Measurements from ENCODE around the gene ATP9B.
"Not testable (repeated sequence)": the region's sequence is repeated elsewhere in the genome, so short reads cannot be mapped to it uniquely, and the experiment has no call there.

Gene ATP9B

GRCh38 chr18:79071503-79072210 is 2.5 kb downstream of the ATP9B start:
- DNase-seq (ENCODE audit: low read depth in 2 of 2), result no peak

DNA sequence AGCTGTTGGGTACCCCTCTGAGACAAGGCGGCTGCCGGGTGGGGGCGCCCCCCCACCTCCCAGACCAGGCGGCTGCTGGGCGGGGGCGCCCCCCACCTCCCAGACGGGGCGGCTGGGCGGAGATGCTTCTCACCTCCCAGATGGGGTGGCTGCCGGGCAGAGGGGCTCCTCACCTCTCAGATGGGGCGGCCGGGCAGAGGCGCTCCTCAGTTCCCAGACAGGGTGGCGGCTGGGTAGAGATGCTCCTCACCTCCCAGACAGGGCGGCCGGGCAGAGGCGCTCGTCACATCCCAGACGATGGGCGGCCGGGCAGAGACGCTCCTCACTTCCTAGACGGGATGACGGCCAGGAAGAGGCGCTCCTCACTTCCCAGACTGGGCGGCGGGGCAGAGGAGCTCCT is 3.5 kb downstream of the ATP9B start:
- DNase-seq (ENCODE audit: low read depth in 2 of 2), result not testable (repeated sequence)

DNA sequence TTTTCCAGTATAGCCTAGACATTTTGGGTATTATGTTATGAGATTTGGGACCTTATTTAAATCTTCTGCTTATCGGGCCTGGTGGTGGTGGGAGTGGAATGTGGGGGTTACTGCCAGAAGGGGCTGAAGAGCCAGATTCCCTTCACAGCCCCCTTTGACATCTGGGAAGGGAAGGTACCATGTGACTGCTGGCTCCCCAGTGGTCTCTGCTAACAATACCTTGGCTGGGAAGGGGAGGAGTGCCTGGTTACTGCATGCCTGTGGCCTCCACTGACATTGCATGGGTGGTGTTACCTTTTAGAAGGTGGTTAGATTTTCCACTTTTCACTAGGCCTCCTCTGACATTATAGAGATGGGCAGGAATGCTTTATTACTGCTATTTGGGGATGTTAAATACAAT is 8.0 kb downstream of the ATP9B start:
- DNase-seq (ENCODE audit: low read depth in 2 of 2), result no peak

GRCh38 chr18:79078791-79079190 is 9.6 kb downstream of the ATP9B start:
- DNase-seq (ENCODE audit: low read depth in 2 of 2), result not testable (repeated sequence)

- no peak for DNase-seq (ENCODE audit: low read depth in 2 of 2)
These were observed 23.7 kb downstream of the ATP9B start for GRCh38 chr18:79092874-79093273.

DNA sequence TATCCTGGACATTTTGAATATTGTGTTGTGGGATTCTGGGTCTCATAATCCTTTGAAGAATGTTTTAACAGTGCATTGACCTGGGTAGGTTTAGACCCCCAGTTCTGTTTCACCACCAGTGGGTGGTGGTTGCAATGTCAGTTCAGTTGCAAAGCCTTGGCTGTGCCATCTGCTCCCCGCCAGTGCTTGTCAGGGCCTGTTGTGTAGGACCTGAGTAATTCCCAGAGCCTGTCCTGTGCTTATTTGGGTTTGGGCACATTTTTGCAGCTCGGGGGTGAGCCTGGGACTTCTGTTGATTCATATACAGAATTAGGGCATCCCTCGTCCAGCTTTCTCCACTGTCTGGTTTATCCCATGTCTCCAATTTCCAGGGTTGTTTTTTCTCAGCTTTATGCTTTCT is 24.8 kb downstream of the ATP9B start:
- no peak for DNase-seq (ENCODE audit: low read depth in 2 of 2)

- no peak for DNase-seq (ENCODE audit: low read depth in 2 of 2)
These were observed 26.0 kb downstream of the ATP9B start for GRCh38 chr18:79095216-79095615.

DNA sequence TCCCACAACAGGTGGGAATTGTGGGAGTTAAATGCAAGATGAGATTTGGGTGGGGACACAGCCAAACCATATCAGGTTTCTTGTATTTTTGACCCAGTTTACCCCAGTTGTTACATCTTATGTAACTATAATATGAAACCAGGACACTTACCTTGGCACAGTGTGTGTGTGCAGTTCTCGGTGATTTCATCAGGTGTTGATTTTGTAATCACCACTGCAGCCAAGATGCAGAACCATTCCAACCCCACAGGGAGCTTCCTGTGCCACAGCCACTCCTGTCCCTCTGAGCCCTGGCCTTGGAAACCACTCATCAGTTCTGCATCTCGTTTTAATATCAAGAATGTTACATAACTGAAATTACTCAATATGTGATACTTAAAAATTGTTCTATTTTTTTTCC is 31.8 kb downstream of the ATP9B start:
- DNase-seq (ENCODE audit: low read depth in 2 of 2), result no peak

DNA sequence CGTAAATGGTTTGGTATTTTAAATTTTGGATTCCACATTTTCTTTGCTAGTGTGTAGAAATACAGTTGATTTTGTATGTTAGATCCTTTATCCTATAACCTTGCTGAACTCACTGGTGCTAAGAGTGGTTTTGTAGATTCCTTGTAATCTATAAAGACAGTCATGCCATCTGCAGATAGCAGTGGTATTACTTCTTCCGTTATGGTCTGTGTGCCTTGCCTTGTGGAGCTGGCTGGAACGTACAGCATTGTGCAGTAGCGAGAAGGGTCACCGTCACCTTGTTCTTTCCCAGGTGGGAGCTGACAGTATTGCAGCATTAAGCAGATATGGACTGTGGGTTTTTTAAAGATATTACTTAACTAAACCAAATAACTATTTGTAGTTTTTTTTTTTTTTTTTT is 33.7 kb downstream of the ATP9B start:
- no peak for DNase-seq (ENCODE audit: low read depth in 2 of 2)

DNA sequence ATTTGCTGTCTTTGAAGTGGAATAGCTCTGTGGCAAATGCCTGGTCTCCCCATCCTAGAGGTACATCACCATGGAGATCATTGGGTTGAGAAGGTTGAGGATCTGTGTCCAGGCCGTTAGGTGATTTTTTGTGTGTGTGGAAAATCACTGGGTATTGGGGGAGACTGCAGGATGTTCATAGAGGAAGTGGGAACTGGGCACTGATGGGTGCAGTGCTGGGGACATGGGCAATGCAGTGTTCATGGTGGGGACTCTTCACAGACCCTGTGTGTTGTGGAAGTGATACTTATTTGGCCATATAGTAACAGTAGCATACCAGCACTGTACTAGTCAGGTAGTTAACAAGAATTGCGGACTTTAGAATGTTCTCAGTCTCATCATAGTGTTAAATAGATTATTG is 34.9 kb downstream of the ATP9B start:
- no peak for DNase-seq (ENCODE audit: low read depth in 2 of 2)

DNA sequence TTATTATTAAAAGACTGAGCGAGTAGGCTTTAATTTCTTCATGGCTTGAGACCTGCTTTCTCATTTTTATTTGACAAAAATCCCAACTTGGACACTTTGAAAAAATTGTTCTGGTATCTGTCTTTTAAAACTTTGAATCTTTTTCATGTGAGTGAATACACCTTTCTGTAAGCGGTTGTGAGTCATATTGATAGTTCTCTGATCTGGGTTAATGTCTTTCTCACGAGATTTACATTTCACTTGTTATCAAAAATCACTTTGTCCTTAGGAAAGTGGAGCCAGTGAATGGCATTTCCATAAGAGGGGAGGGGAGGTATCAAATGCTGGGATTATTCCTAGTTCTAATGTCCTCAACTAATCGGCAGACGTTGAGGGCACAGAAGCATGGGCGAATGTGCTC is 36.3 kb downstream of the ATP9B start:
- no peak for DNase-seq (ENCODE audit: low read depth in 2 of 2)

DNA sequence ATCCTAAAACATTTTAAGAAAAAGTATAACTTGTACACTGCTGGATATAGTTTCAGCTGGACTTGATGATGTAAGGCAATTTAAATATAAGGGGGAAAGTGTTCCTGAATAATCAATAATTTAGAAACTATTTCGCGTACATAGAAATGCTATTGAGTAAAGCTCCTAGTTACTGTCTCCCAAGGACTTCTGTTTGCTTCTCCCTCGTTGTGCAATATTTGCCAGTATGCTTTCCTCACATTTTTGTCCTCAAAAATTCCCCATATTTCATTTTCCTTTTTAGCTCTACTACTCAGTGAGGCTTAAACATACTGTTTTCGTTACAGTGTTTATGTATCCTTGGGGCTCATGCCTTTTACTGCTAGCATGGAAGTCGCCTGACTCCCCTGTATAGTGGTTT is 36.9 kb downstream of the ATP9B start:
- no peak for DNase-seq (ENCODE audit: low read depth in 2 of 2)

- DNase-seq (ENCODE audit: low read depth in 2 of 2), result no peak
These were observed 38.7 kb downstream of the ATP9B start for GRCh38 chr18:79107886-79108285.

DNA sequence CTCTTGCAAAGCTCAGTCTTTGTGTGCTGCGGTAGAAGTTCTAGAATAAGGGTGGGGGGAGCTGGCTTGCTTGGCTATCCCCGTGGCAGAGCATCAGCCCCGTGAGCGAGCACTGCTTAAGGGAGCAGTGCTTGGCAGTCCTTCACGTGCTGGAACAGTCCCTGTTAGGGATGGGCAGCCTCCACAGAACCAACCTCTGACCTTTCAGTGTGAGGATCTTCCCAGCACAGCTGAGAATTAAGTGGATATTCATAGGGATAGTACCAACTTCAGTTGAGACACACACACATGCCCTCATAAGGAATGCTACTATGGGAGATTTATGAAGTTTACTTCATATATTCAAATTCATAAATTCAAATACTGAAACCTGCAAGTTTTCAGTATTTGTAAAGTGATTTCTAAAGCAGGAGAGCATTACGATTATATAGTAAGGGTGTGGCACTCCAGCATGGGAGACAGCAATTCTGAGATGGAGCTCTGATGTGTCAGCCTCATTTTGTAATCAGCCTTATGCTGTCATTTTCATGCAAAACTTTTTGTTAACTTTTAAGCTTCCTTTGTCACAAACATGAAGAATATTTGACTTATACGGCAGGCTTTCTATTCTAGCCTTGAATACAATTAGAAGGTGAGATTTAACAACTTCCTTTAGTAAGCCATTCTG is 39.5 kb downstream of the ATP9B start:
- DNase-seq (ENCODE audit: low read depth in 2 of 2), result no peak

DNA sequence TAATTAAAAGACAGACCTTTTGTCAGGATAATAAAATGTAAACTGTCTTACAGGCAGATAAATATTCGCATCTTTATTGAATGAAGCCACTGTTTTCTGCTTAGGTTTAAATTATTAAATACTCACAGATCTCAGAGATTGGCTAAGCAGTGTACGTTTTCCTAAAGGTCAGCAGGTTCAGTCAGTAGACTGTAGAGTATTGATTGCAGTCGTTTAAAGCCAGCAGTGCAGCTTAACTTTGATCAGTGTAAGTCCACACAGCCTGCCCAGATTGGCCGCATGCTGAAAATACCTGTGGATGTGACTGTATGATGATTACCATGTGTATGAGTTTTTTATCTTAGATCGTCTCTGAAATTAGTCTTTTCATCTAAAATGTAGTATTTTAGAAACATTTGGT is 42.3 kb downstream of the ATP9B start:
- no peak for DNase-seq (ENCODE audit: low read depth in 2 of 2)

DNA sequence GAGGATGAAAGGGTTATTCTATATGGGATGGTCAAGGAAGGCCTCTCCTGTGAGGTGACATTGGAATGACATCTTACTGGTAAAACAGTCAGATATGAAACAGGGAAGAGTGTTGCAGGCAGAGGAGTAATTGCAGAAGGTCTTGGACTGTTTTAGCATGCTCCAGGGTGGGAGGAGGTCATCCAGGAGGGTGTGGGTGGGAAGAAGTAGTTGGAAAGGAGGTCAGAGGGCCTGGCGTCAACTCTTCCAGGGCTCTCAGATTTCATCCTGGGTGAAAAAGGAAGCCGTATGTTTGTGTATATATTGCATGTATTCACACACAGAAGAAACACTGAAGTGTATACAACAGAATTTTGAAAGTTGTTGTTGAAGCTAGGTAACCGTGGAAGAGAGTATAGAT is 48.2 kb downstream of the ATP9B start:
- DNase-seq (ENCODE audit: low read depth in 2 of 2), result no peak

GRCh38 chr18:79117788-79118187 is 48.6 kb downstream of the ATP9B start:
- no peak for DNase-seq (ENCODE audit: low read depth in 2 of 2)

- DNase-seq (ENCODE audit: low read depth in 2 of 2), result no peak
These were observed 49.6 kb downstream of the ATP9B start for GRCh38 chr18:79118797-79119196.

- no peak for DNase-seq (ENCODE audit: low read depth in 2 of 2)
These were observed 52.7 kb downstream of the ATP9B start for GRCh38 chr18:79121746-79122474.

GRCh38 chr18:79123948-79124347 is 54.8 kb downstream of the ATP9B start:
- DNase-seq (ENCODE audit: low read depth in 2 of 2), result no peak

- DNase-seq (ENCODE audit: low read depth in 2 of 2), result no peak
These were observed 59.9 kb downstream of the ATP9B start for GRCh38 chr18:79129120-79129519.

- no peak for DNase-seq (ENCODE audit: low read depth in 2 of 2)
These were observed 64.5 kb downstream of the ATP9B start for GRCh38 chr18:79133724-79134123.

DNA sequence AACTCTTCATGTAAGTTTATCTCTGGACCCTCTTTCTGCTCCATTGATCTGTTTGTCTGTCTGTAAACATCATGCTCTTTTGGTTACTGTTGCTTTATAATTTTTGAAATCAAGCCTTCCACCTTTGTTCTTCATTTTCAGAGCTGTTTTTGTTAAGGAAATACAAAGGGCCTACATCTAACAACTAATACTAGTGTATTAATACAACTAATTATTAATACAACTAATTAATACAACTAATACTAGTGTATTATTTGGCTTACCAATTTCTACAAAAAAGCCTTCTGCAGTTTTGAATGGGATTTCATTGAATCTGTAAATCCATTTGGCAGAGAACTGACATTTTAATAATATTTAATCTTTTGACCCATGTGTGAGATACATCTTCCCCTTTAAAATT is 66.7 kb downstream of the ATP9B start:
- no peak for DNase-seq (ENCODE audit: low read depth in 2 of 2)

Data from stimulated activated CD4-positive, alpha-beta T cell treated with anti-CD3 and anti-CD28 coated beads, Interleukin-4, amount 100 ng/mL, for 48 hours (primary cell).